Upper lobe of right lung (tissue), 1 donor: ENCODE data around the gene NPAT. TPM values are rescaled to one million over a fixed set of nuclear protein-coding genes. Genes with fewer than 3 reads are reported as not detected.

Experiments
- ATAC-seq: fragments of 200-7000 bp; cut with Tn5 transposase; one replicate; pipeline ENCODE4 v1.9.1; 2020; ENCODE audit warnings: mild to moderate bottlenecking, moderate library complexity
- DNase-seq: peaks from one replicate; pipeline ENCODE4 v3.0.0-alpha.2; 2020
- H3K27ac ChIP-seq: fragments of 200-600 bp; one replicate; pipeline ENCODE4 v1.8.0; 2022
- H3K27me3 ChIP-seq: fragments of 200-600 bp; one replicate; pipeline ENCODE4 v1.8.0; 2022; ENCODE audit warnings: mild to moderate bottlenecking
- H3K36me3 ChIP-seq: fragments of 200-600 bp; one replicate; pipeline ENCODE4 v1.8.0; 2022
- H3K4me1 ChIP-seq: fragments of 200-600 bp; one replicate; pipeline ENCODE4 v1.8.0; 2022
- H3K4me3 ChIP-seq: fragments of 200-600 bp; one replicate; pipeline ENCODE4 v1.8.0; 2022; ENCODE audit warnings: mild to moderate bottlenecking
- H3K9me3 ChIP-seq: fragments of 200-600 bp; one replicate; pipeline ENCODE4 v1.8.0; 2022
- intact Hi-C: fragments of 100-400 bp; cut with DNase I; formaldehyde crosslinking; loops from one replicate; pipeline ENCODE4 v1.11.0; 2022
- total RNA-seq: library from RNA; stranded (reverse); fragmentation: NEBNext Ultra II Directional; extraction: Animal tissue kit (Norgen Biotek cat#: 25700); gene quantifications from one replicate; pipeline ENCODE4 v1.2.1, GENCODE V29; 2021
- TF ChIP-seq, protein P1 (sequence below): fragments of 200-600 bp; IDR thresholded peaks from one replicate; pipeline ENCODE4 v1.8.0; 2022; ENCODE audit warnings: antibody characterized with exemption
- donor health status: DM: no; HTN: yes; CAD: no; lungs with severe emphysema.

The NPAT gene
- total RNA-seq, 1 donor from 2014 or later: 15.0 TPM

GRCh38 chr11:108154591-108154990 is 67.8 kb downstream of the NPAT start:
- Histone ChIP-seq H3K27me3 (no peaks in the 10 kb centered on the region), H3K9me3 (no peaks in the 10 kb centered on the region), H3K36me3 (peaks cover 93% of the 10 kb centered on the region), H3K4me1 (no peaks in the 10 kb centered on the region), H3K27ac (no peak overlapping the region), H3K4me3 (no peak overlapping the region)
- TF ChIP-seq, protein P1, sequence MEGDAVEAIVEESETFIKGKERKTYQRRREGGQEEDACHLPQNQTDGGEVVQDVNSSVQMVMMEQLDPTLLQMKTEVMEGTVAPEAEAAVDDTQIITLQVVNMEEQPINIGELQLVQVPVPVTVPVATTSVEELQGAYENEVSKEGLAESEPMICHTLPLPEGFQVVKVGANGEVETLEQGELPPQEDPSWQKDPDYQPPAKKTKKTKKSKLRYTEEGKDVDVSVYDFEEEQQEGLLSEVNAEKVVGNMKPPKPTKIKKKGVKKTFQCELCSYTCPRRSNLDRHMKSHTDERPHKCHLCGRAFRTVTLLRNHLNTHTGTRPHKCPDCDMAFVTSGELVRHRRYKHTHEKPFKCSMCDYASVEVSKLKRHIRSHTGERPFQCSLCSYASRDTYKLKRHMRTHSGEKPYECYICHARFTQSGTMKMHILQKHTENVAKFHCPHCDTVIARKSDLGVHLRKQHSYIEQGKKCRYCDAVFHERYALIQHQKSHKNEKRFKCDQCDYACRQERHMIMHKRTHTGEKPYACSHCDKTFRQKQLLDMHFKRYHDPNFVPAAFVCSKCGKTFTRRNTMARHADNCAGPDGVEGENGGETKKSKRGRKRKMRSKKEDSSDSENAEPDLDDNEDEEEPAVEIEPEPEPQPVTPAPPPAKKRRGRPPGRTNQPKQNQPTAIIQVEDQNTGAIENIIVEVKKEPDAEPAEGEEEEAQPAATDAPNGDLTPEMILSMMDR: no peak
- intact Hi-C loops: no loop called here
- DNase-seq: no peak
- no peak for ATAC-seq

GRCh38 chr11:108148556-108148955 is 73.9 kb downstream of the NPAT start:
- intact Hi-C loops: no loop called here
- Histone ChIP-seq H3K4me1 (no peaks in the 10 kb centered on the region), H3K36me3 (peaks cover 93% of the 10 kb centered on the region), H3K27ac (no peak overlapping the region), H3K9me3 (no peaks in the 10 kb centered on the region), H3K27me3 (no peaks in the 10 kb centered on the region), H3K4me3 (no peak overlapping the region)
- TF ChIP-seq, protein P1: no peak
- no peak for DNase-seq
- no peak for ATAC-seq

DNA sequence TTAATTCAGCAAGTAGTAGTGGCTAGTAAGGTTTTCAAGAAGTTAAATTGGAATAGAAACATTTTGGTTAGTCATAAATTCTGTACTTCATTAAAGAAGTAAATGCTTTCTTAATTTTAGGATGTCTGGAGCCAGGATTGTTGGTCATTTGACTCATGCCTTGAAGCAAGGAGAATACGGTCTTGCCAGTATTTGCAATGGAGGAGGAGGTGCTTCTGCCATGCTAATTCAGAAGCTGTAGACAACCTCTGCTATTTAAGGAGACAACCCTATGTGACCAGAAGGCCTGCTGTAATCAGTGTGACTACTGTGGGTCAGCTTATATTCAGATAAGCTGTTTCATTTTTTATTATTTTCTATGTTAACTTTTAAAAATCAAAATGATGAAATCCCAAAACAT is 75.3 kb downstream of the NPAT start:
- TF ChIP-seq, protein P1: no peak
- ATAC-seq (no peak), DNase-seq (no peak)
- peaks cover 97% of the 10 kb centered on the region for H3K36me3 ChIP-seq
- no peak overlapping the region for H3K4me3 ChIP-seq
- H3K9me3 ChIP-seq: no peaks in the 10 kb centered on the region
- intact Hi-C loops: no loop called here
- H3K27me3 ChIP-seq: no peaks in the 10 kb centered on the region
- no peak overlapping the region for H3K27ac ChIP-seq
- H3K4me1 ChIP-seq: no peaks in the 10 kb centered on the region

DNA sequence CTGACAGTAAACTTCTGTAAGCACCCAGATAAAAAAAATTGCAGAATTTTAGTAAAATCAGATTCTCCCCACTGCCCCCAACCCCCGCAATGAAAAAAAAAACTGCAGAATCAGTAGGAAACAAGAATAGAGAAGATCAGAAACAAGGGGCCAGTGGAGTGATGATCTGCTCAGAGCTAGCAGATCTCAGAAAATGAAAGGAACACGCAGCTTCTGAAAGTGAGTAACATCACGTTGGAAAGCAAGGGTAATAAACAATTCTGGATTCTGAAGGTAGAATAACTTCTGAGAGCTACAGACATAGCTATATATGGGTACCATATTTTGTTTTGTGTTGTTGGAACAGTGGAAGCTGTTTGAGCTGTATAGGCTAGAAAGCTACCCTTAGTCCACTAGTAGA is 77.8 kb downstream of the NPAT start:
- intact Hi-C loops: no loop called here
- no peak for DNase-seq
- no peaks in the 10 kb centered on the region for H3K27me3 ChIP-seq
- TF ChIP-seq, protein P1: no peak
- no peak overlapping the region for H3K27ac ChIP-seq
- H3K9me3 ChIP-seq: no peaks in the 10 kb centered on the region
- ATAC-seq: no peak
- H3K4me3 ChIP-seq: no peak overlapping the region
- peaks cover 98% of the 10 kb centered on the region for H3K36me3 ChIP-seq
- no peaks in the 10 kb centered on the region for H3K4me1 ChIP-seq

DNA sequence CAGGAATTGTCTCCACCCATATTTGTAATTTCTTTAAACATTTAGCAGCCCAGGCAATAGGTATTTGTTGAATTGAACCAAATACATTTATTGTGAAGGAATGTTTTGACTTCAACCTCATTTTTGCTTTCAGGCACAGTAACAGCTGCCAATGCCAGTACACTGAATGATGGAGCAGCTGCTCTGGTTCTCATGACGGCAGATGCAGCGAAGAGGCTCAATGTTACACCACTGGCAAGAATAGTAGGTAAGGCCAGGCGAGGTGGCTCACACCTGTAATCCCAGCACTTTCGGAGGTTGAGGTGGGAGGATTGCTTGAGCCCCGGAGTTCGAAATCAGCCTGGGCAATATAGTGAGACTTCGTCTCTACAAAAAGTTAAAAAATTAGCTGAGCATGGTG is 80.1 kb downstream of the NPAT start:
- ATAC-seq: no peak
- intact Hi-C loops: no loop called here
- DNase-seq: no peak
- Histone ChIP-seq H3K27me3 (no peaks in the 10 kb centered on the region), H3K9me3 (no peaks in the 10 kb centered on the region), H3K4me3 (no peak overlapping the region), H3K36me3 (peaks cover 86% of the 10 kb centered on the region), H3K27ac (no peak overlapping the region), H3K4me1 (no peaks in the 10 kb centered on the region)
- TF ChIP-seq, protein P1: no peak

- intact Hi-C loops: no loop called here
- Histone ChIP-seq H3K9me3 (no peaks in the 10 kb centered on the region), H3K36me3 (peaks cover 76% of the 10 kb centered on the region), H3K27me3 (no peaks in the 10 kb centered on the region), H3K4me3 (no peak overlapping the region), H3K27ac (no peak overlapping the region), H3K4me1 (no peaks in the 10 kb centered on the region)
- TF ChIP-seq, protein P1: no peak
- ATAC-seq (no peak), DNase-seq (no peak)
These were observed 85.2 kb downstream of the NPAT start for GRCh38 chr11:108137212-108137611.
